ENCODE data around the gene ASB10.

ASB10 gene

GRCh38 chr7:151193203-151193978 is 6.3 kb upstream of the ASB10 start:
- peaks cover 3% of the 10 kb centered on the region for H3K4me1 ChIP-seq (ENCODE audit: insufficient read depth, insufficient read length)
- no peaks in the 10 kb centered on the region for H3K27me3 ChIP-seq (ENCODE audit: insufficient read depth, insufficient read length)
- no peak overlapping the region for H3K4me3 ChIP-seq (ENCODE audit: insufficient read length, low read depth)
- DNase-seq (ENCODE audit: low read depth, low spot score), result no peak
- no peaks in the 10 kb centered on the region for H3K9me3 ChIP-seq (ENCODE audit: insufficient read depth, low read length)
- no peaks in the 10 kb centered on the region for H3K36me3 ChIP-seq (ENCODE audit: insufficient read depth, insufficient read length, low read length)
- H3K9ac ChIP-seq (ENCODE audit: insufficient read length, low read depth), result no peak overlapping the region
- TF ChIP-seq SUZ12 (IDR thresholded peaks at IDR 0.05; ENCODE audit: extremely low read depth, insufficient read depth, insufficient read length), result no peak
- TF ChIP-seq YY1 (IDR thresholded peaks at IDR 0.05; ENCODE audit: insufficient read depth, insufficient read length), result no peak
- TF ChIP-seq ZNF274 (IDR thresholded peaks at IDR 0.05; ENCODE audit: low read depth, low read length), result no peak

GRCh38 chr7:151192002-151192539 is 5.0 kb upstream of the ASB10 start:
- H3K4me1 ChIP-seq (ENCODE audit: insufficient read depth, insufficient read length), result peaks cover 3% of the 10 kb centered on the region

GRCh38 chr7:151191544-151191943 is 4.5 kb upstream of the ASB10 start:
- no peaks in the 10 kb centered on the region for H3K27me3 ChIP-seq (ENCODE audit: insufficient read depth, insufficient read length)
- TF ChIP-seq YY1 (IDR thresholded peaks at IDR 0.05; ENCODE audit: insufficient read depth, insufficient read length), result no peak
- TF ChIP-seq ZNF274 (IDR thresholded peaks at IDR 0.05; ENCODE audit: low read depth, low read length), result no peak
- TF ChIP-seq SUZ12 (IDR thresholded peaks at IDR 0.05; ENCODE audit: extremely low read depth, insufficient read depth, insufficient read length), result no peak
- H3K4me3 ChIP-seq (ENCODE audit: insufficient read length, low read depth), result no peak overlapping the region
- peaks cover 3% of the 10 kb centered on the region for H3K4me1 ChIP-seq (ENCODE audit: insufficient read depth, insufficient read length)
- no peak overlapping the region for H3K9ac ChIP-seq (ENCODE audit: insufficient read length, low read depth)
- no peaks in the 10 kb centered on the region for H3K36me3 ChIP-seq (ENCODE audit: insufficient read depth, insufficient read length, low read length)
- no peak for DNase-seq (ENCODE audit: low read depth, low spot score)
- H3K9me3 ChIP-seq (ENCODE audit: insufficient read depth, low read length), result no peaks in the 10 kb centered on the region

More at GRCh38 chr7:151192002-151192539, 5.0 kb upstream of the ASB10 start:
- Histone ChIP-seq H3K36me3 (ENCODE audit: insufficient read depth, insufficient read length, low read length) (no peaks in the 10 kb centered on the region), H3K9ac (ENCODE audit: insufficient read length, low read depth) (no peak overlapping the region), H3K27me3 (ENCODE audit: insufficient read depth, insufficient read length) (no peaks in the 10 kb centered on the region), H3K4me3 (ENCODE audit: insufficient read length, low read depth) (no peak overlapping the region), H3K9me3 (ENCODE audit: insufficient read depth, low read length) (no peaks in the 10 kb centered on the region)
- DNase-seq (ENCODE audit: low read depth, low spot score), result no peak
- TF ChIP-seq YY1 (IDR thresholded peaks at IDR 0.05; ENCODE audit: insufficient read depth, insufficient read length) (no peak), SUZ12 (IDR thresholded peaks at IDR 0.05; ENCODE audit: extremely low read depth, insufficient read depth, insufficient read length) (no peak), ZNF274 (IDR thresholded peaks at IDR 0.05; ENCODE audit: low read depth, low read length) (no peak)

GRCh38 chr7:151189038-151189437 is 2.0 kb upstream of the ASB10 start:
- Histone ChIP-seq H3K36me3 (ENCODE audit: insufficient read depth, insufficient read length, low read length) (no peaks in the 10 kb centered on the region), H3K9ac (ENCODE audit: insufficient read length, low read depth) (no peak overlapping the region), H3K4me3 (ENCODE audit: insufficient read length, low read depth) (no peak overlapping the region), H3K4me1 (ENCODE audit: insufficient read depth, insufficient read length) (peaks cover 2% of the 10 kb centered on the region), H3K9me3 (ENCODE audit: insufficient read depth, low read length) (no peaks in the 10 kb centered on the region), H3K27me3 (ENCODE audit: insufficient read depth, insufficient read length) (no peaks in the 10 kb centered on the region)
- no peak for DNase-seq (ENCODE audit: low read depth, low spot score)
- TF ChIP-seq SUZ12 (IDR thresholded peaks at IDR 0.05; ENCODE audit: extremely low read depth, insufficient read depth, insufficient read length) (no peak), ZNF274 (IDR thresholded peaks at IDR 0.05; ENCODE audit: low read depth, low read length) (no peak), YY1 (IDR thresholded peaks at IDR 0.05; ENCODE audit: insufficient read depth, insufficient read length) (no peak)

- Histone ChIP-seq H3K4me1 (ENCODE audit: insufficient read depth, insufficient read length) (no peaks in the 10 kb centered on the region), H3K9ac (ENCODE audit: insufficient read length, low read depth) (no peak overlapping the region), H3K27me3 (ENCODE audit: insufficient read depth, insufficient read length) (no peaks in the 10 kb centered on the region), H3K36me3 (ENCODE audit: insufficient read depth, insufficient read length, low read length) (no peaks in the 10 kb centered on the region), H3K9me3 (ENCODE audit: insufficient read depth, low read length) (no peaks in the 10 kb centered on the region), H3K4me3 (ENCODE audit: insufficient read length, low read depth) (no peak overlapping the region)
- no peak for TF ChIP-seq YY1 (IDR thresholded peaks at IDR 0.05; ENCODE audit: insufficient read depth, insufficient read length)
- TF ChIP-seq ZNF274 (IDR thresholded peaks at IDR 0.05; ENCODE audit: low read depth, low read length), result no peak
- TF ChIP-seq SUZ12 (IDR thresholded peaks at IDR 0.05; ENCODE audit: extremely low read depth, insufficient read depth, insufficient read length), result no peak
- no peak for DNase-seq (ENCODE audit: low read depth, low spot score)
Observed at GRCh38 chr7:151188252-151188542, 1.1 kb upstream of the ASB10 start.

- Histone ChIP-seq H3K4me3 (ENCODE audit: insufficient read length, low read depth) (no peak overlapping the region), H3K9me3 (ENCODE audit: insufficient read depth, low read length) (no peaks in the 10 kb centered on the region), H3K36me3 (ENCODE audit: insufficient read depth, insufficient read length, low read length) (no peaks in the 10 kb centered on the region), H3K4me1 (ENCODE audit: insufficient read depth, insufficient read length) (no peaks in the 10 kb centered on the region), H3K27me3 (ENCODE audit: insufficient read depth, insufficient read length) (no peaks in the 10 kb centered on the region), H3K9ac (ENCODE audit: insufficient read length, low read depth) (no peak overlapping the region)
- TF ChIP-seq ZNF274 (IDR thresholded peaks at IDR 0.05; ENCODE audit: low read depth, low read length), result no peak
- no peak for TF ChIP-seq SUZ12 (IDR thresholded peaks at IDR 0.05; ENCODE audit: extremely low read depth, insufficient read depth, insufficient read length)
- TF ChIP-seq YY1 (IDR thresholded peaks at IDR 0.05; ENCODE audit: insufficient read depth, insufficient read length), result no peak
- no peak for DNase-seq (ENCODE audit: low read depth, low spot score)
Observed at GRCh38 chr7:151187409-151188251, 580 bp upstream of the ASB10 start.

Measured in NT2/D1 (cell line).